HepG2 (cell line): ENCODE data around the gene WSCD1.

Experiments used
- EZH2 ChIP-seq: conservative IDR thresholded peaks from 2 replicates; pipeline ENCODE4 v1.6.1; 2012; ENCODE audit warnings: mild to moderate bottlenecking, low read depth, low read length, moderate library complexity
- SP1 ChIP-seq, 2 experiments: fragments of 450-650 bp in 1 of 2; sonication (generic) in 1 of 2; formaldehyde crosslinking in 1 of 2; IDR thresholded peaks; 2 replicates each; pipeline versions ENCODE4 v1.4.0 to v1.6.1; 2016 to 2020; ENCODE audit warnings: missing genetic modification reagents in 1 of 2

DNA sequence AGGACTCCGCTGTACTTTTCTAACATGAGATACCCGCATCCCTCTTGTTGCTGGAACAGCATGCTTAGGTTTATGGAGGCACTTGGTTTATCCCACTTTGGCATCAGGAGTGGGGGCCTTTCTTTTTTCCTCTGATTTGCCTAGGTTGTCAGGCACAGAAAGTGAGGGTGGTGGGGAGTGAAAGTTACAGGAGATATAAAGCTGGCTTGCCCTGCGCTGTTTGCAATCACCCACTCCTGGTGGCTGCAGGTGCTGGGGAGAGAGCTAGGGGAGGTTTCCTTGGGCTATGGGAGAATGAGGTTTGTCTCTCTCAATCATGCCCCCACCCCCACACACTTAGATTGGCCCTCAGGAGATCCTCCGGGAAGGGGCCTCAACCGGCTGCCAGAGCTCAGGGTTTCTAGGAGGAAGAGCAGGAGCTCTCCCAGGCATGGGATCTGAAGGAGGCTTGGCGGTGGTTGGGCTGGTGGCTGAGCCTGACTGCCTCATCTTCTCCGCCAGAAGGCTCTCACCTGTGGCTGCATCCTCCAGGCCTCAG lies 1.4 kb downstream of the WSCD1 start:
- TF ChIP-seq EZH2 = 0 out of 2 replicates have a peak, but pooled peaks have one; percentile 3
- no peak for TF ChIP-seq SP1 (IDR thresholded peaks at IDR 0.05)
- TF ChIP-seq SP1 (CRISPR knock-in tag; IDR thresholded peaks at IDR 0.05) = no peak
